ENCODE data around the gene SPCS2.

SPCS2 gene

GRCh38 chr11:74948898-74949752 lies at the start of gene SPCS2, which contains the start of gene XRRA1:
TSS of gene SPCS2 (plus strand) at chr11:74949266. CDS start at chr11:74949286, 20 bp downstream.
TSS of gene XRRA1 (minus strand) at chr11:74949091. CDS start at chr11:74940878, 8,213 bp downstream.
- peak; percentile 98 for DNase-seq (ENCODE audit: low read depth, low spot score)

GRCh38 chr11:74902342-74902741 lies 46.7 kb upstream of the SPCS2 start:
- DNase-seq (ENCODE audit: low read depth, low spot score), result no peak

GRCh38 chr11:74905326-74905725 lies 43.7 kb upstream of the SPCS2 start:
- no peak for DNase-seq (ENCODE audit: low read depth, low spot score)

GRCh38 chr11:74909385-74909784 lies 39.7 kb upstream of the SPCS2 start:
- DNase-seq (ENCODE audit: low read depth, low spot score), result no peak

GRCh38 chr11:74909812-74910211 lies 39.3 kb upstream of the SPCS2 start:
- no peak for DNase-seq (ENCODE audit: low read depth, low spot score)

- DNase-seq (ENCODE audit: low read depth, low spot score), result no peak
Observed at GRCh38 chr11:74923125-74923524, 25.9 kb upstream of the SPCS2 start.

- no peak for DNase-seq (ENCODE audit: low read depth, low spot score)
Observed at GRCh38 chr11:74925281-74925680, 23.8 kb upstream of the SPCS2 start.

GRCh38 chr11:74926304-74927030 lies 22.6 kb upstream of the SPCS2 start:
- DNase-seq (ENCODE audit: low read depth, low spot score), result no peak

GRCh38 chr11:74927496-74927895 lies 21.6 kb upstream of the SPCS2 start:
- no peak for DNase-seq (ENCODE audit: low read depth, low spot score)

GRCh38 chr11:74929431-74930363 lies 19.4 kb upstream of the SPCS2 start:
- peak; percentile 58 for DNase-seq (ENCODE audit: low read depth, low spot score)

GRCh38 chr11:74932169-74932568 lies 16.9 kb upstream of the SPCS2 start:
- DNase-seq (ENCODE audit: low read depth, low spot score), result no peak

GRCh38 chr11:74932797-74933196 lies 16.3 kb upstream of the SPCS2 start:
- DNase-seq (ENCODE audit: low read depth, low spot score), result no peak

- no peak for DNase-seq (ENCODE audit: low read depth, low spot score)
Observed at GRCh38 chr11:74933765-74934164, 15.3 kb upstream of the SPCS2 start.

GRCh38 chr11:74935285-74935684 lies 13.8 kb upstream of the SPCS2 start:
- DNase-seq (ENCODE audit: low read depth, low spot score), result no peak

- no peak for DNase-seq (ENCODE audit: low read depth, low spot score)
Observed at GRCh38 chr11:74936087-74936486, 13.0 kb upstream of the SPCS2 start.

- no peak for DNase-seq (ENCODE audit: low read depth, low spot score)
Observed at GRCh38 chr11:74936976-74937375, 12.1 kb upstream of the SPCS2 start.

- no peak for DNase-seq (ENCODE audit: low read depth, low spot score)
Observed at GRCh38 chr11:74937696-74938475, 11.2 kb upstream of the SPCS2 start.

- no peak for DNase-seq (ENCODE audit: low read depth, low spot score)
Observed at GRCh38 chr11:74941492-74941891, 7.6 kb upstream of the SPCS2 start.

GRCh38 chr11:74942073-74942759 lies 6.8 kb upstream of the SPCS2 start:
- DNase-seq (ENCODE audit: low read depth, low spot score), result no peak

- DNase-seq (ENCODE audit: low read depth, low spot score), result no peak
Observed at GRCh38 chr11:74948546-74948897, 544 bp upstream of the SPCS2 start.
